ENCODE results near the gene MFSD12. TPM values are rescaled to one million over a fixed set of nuclear protein-coding genes. Genes with fewer than 3 reads are reported as not detected.
"Not testable (repeated sequence)": the region's sequence is repeated elsewhere in the genome, so short reads cannot be mapped to it uniquely, and the experiment has no call there.

MFSD12 gene
- total RNA-seq, 2 experiments from 2014 or later: 31.3 to 34.0 TPM

GRCh38 chr19:3570606-3571011 lies 13.2 kb upstream of the MFSD12 start:
- Mint-ChIP-seq H3K4me1 (ENCODE audit: low read depth) (peaks cover 14% of the 10 kb centered on the region), H3K27ac (no peak overlapping the region), H3K4me3 (no peak overlapping the region), H3K27me3 (ENCODE audit: low read depth) (no peaks in the 10 kb centered on the region), H3K36me3 (ENCODE audit: low read depth) (peaks cover 8% of the 10 kb centered on the region), H3K9me3 (no peaks in the 10 kb centered on the region)
- no peak for DNase-seq
- CTCF ChIA-PET: no interaction called here
- intact Hi-C loops (cut with micrococcal nuclease): loop anchor here (5.0 kb wide), 1 partner anchor 192 kb away; the partner anchor contains the start of genes APBA3 and MRPL54

GRCh38 chr19:3570042-3570441 lies 12.7 kb upstream of the MFSD12 start:
- intact Hi-C loops (cut with micrococcal nuclease): loop anchor here (5.0 kb wide), 1 partner anchor 192 kb away; the partner anchor contains the start of genes APBA3 and MRPL54
- H3K4me3 Mint-ChIP-seq; H3K9me3 Mint-ChIP-seq; DNase-seq; H3K36me3 Mint-ChIP-seq (ENCODE audit: low read depth); H3K27me3 Mint-ChIP-seq (ENCODE audit: low read depth); CTCF ChIA-PET; H3K27ac Mint-ChIP-seq: not testable (repeated sequence)
- H3K4me1 Mint-ChIP-seq (ENCODE audit: low read depth): peaks cover 11% of the 10 kb centered on the region

- no peaks in the 10 kb centered on the region for H3K27me3 Mint-ChIP-seq (ENCODE audit: low read depth)
- H3K27ac Mint-ChIP-seq: no peak overlapping the region
- no peak for DNase-seq
- CTCF ChIA-PET: no interaction called here
- H3K36me3 Mint-ChIP-seq (ENCODE audit: low read depth): no peaks in the 10 kb centered on the region
- H3K4me1 Mint-ChIP-seq (ENCODE audit: low read depth): no peaks in the 10 kb centered on the region
- no peaks in the 10 kb centered on the region for H3K9me3 Mint-ChIP-seq
- intact Hi-C loops (cut with micrococcal nuclease): no loop called here
- H3K4me3 Mint-ChIP-seq: no peak overlapping the region
Measured at GRCh38 chr19:3565139-3565538, 7.8 kb upstream of the MFSD12 start.

- Mint-ChIP-seq H3K4me1 (ENCODE audit: low read depth) (no peaks in the 10 kb centered on the region), H3K4me3 (no peak overlapping the region), H3K27me3 (ENCODE audit: low read depth) (no peaks in the 10 kb centered on the region), H3K27ac (no peak overlapping the region), H3K9me3 (no peaks in the 10 kb centered on the region), H3K36me3 (ENCODE audit: low read depth) (no peaks in the 10 kb centered on the region)
- DNase-seq: no peak
- CTCF ChIA-PET: interaction anchor here (0.6 kb wide), 1 partner anchor 21 kb away, joined by 3 read pairs; no protein-coding TSS in a partner anchor
- intact Hi-C loops (cut with micrococcal nuclease): no loop called here
Measured at GRCh38 chr19:3563709-3564524, 6.5 kb upstream of the MFSD12 start.

- Mint-ChIP-seq H3K36me3 (ENCODE audit: low read depth) (peaks cover 6% of the 10 kb centered on the region), H3K4me1 (ENCODE audit: low read depth) (peaks cover 39% of the 10 kb centered on the region), H3K27ac (peak overlapping the region; percentile 81), H3K4me3 (peak overlapping the region; percentile 96), H3K9me3 (peaks cover 5% of the 10 kb centered on the region), H3K27me3 (ENCODE audit: low read depth) (no peaks in the 10 kb centered on the region)
- CTCF ChIA-PET: interaction anchor here (0.6 to 5.1 kb wide), 8 partner anchors 9 to 1120 kb away, joined by 3 to 32 read pairs (median 4); no protein-coding TSS in a partner anchor
- DNase-seq: peak; percentile 80
- intact Hi-C loops (cut with micrococcal nuclease): loop anchor here (1.0 to 5.0 kb wide), 5 partner anchors 15 to 450 kb away; partner anchors contain the start of genes APBA3, EEF2, FZR1 and HMG20B
Measured at GRCh38 chr19:3556978-3557460, 367 bp downstream of the MFSD12 start.

- CTCF ChIA-PET: interaction anchor here (0.6 to 5.1 kb wide), 9 partner anchors 9 to 583 kb away, joined by 3 to 32 read pairs (median 4); no protein-coding TSS in a partner anchor
- Mint-ChIP-seq H3K36me3 (ENCODE audit: low read depth) (peaks cover 6% of the 10 kb centered on the region), H3K27me3 (ENCODE audit: low read depth) (no peaks in the 10 kb centered on the region), H3K27ac (peak overlapping the region; percentile 81), H3K4me3 (peak overlapping the region; percentile 96), H3K4me1 (ENCODE audit: low read depth) (peaks cover 44% of the 10 kb centered on the region), H3K9me3 (peaks cover 5% of the 10 kb centered on the region)
- intact Hi-C loops (cut with micrococcal nuclease): loop anchor here (1.0 to 5.0 kb wide), 4 partner anchors 50 to 451 kb away; partner anchors contain the start of genes APBA3, EEF2, FZR1 and PIAS4
- no peak for DNase-seq
Measured at GRCh38 chr19:3556423-3556977, 886 bp downstream of the MFSD12 start.

GRCh38 chr19:3555653-3556422 lies 1.5 kb downstream of the MFSD12 start:
- H3K9me3 Mint-ChIP-seq: peaks cover 5% of the 10 kb centered on the region
- intact Hi-C loops (cut with micrococcal nuclease): loop anchor here (1.0 to 5.0 kb wide), 5 partner anchors 49 to 451 kb away; partner anchors contain the start of genes APBA3, CACTIN, EEF2 and FZR1
- H3K36me3 Mint-ChIP-seq (ENCODE audit: low read depth): peaks cover 7% of the 10 kb centered on the region
- peak overlapping the region; percentile 96 for H3K4me3 Mint-ChIP-seq
- H3K27ac Mint-ChIP-seq: peak overlapping the region; percentile 81
- no peak for DNase-seq
- CTCF ChIA-PET: interaction anchor here (0.6 to 5.1 kb wide), 7 partner anchors 8 to 584 kb away, joined by 3 to 32 read pairs (median 4); no protein-coding TSS in a partner anchor
- H3K27me3 Mint-ChIP-seq (ENCODE audit: low read depth): no peaks in the 10 kb centered on the region
- H3K4me1 Mint-ChIP-seq (ENCODE audit: low read depth): peaks cover 44% of the 10 kb centered on the region

GRCh38 chr19:3554254-3555083 lies 2.9 kb downstream of the MFSD12 start:
- no peaks in the 10 kb centered on the region for H3K27me3 Mint-ChIP-seq (ENCODE audit: low read depth)
- peak overlapping the region; percentile 73 for H3K4me3 Mint-ChIP-seq
- peaks cover 8% of the 10 kb centered on the region for H3K36me3 Mint-ChIP-seq (ENCODE audit: low read depth)
- DNase-seq: peak; percentile 56
- H3K9me3 Mint-ChIP-seq: peaks cover 5% of the 10 kb centered on the region
- H3K4me1 Mint-ChIP-seq (ENCODE audit: low read depth): peaks cover 44% of the 10 kb centered on the region
- peak overlapping the region; percentile 90 for H3K27ac Mint-ChIP-seq
- intact Hi-C loops (cut with micrococcal nuclease): loop anchor here (2.0 to 5.0 kb wide), 2 partner anchors 72 to 433 kb away; partner anchors contain the start of genes CACTIN and EEF2
- CTCF ChIA-PET: interaction anchor here (0.5 to 5.1 kb wide), 7 partner anchors 9 to 249 kb away, joined by 3 to 32 read pairs (median 4); partner anchors contain the start of gene TJP3

- Mint-ChIP-seq H3K9me3 (peaks cover 5% of the 10 kb centered on the region), H3K27ac (peak overlapping the region; percentile 21), H3K4me1 (ENCODE audit: low read depth) (peaks cover 40% of the 10 kb centered on the region), H3K36me3 (ENCODE audit: low read depth) (peaks cover 9% of the 10 kb centered on the region), H3K4me3 (no peak overlapping the region), H3K27me3 (ENCODE audit: low read depth) (no peaks in the 10 kb centered on the region)
- DNase-seq: no peak
- CTCF ChIA-PET: interaction anchor here (0.7 to 0.9 kb wide), 2 partner anchors 68 kb away, joined by 3 read pairs; no protein-coding TSS in a partner anchor
- intact Hi-C loops (cut with micrococcal nuclease): no loop called here
Measured at GRCh38 chr19:3551792-3552095, 5.6 kb downstream of the MFSD12 start.

GRCh38 chr19:3550947-3551791 lies 6.2 kb downstream of the MFSD12 start:
- peaks cover 9% of the 10 kb centered on the region for H3K36me3 Mint-ChIP-seq (ENCODE audit: low read depth)
- CTCF ChIA-PET: interaction anchor here (0.9 kb wide), 1 partner anchor 67 kb away, joined by 3 read pairs; no protein-coding TSS in a partner anchor
- H3K4me1 Mint-ChIP-seq (ENCODE audit: low read depth): peaks cover 34% of the 10 kb centered on the region
- no peak overlapping the region for H3K4me3 Mint-ChIP-seq
- no peak for DNase-seq
- no peak overlapping the region for H3K27ac Mint-ChIP-seq
- intact Hi-C loops (cut with micrococcal nuclease): no loop called here
- H3K27me3 Mint-ChIP-seq (ENCODE audit: low read depth): no peaks in the 10 kb centered on the region
- peaks cover 5% of the 10 kb centered on the region for H3K9me3 Mint-ChIP-seq
